Activated T-cell treated with anti-CD3 and anti-CD28 coated beads, Interleukin-2, amount 50 U/mL, for 72 hours (primary cell): ENCODE measurements around the gene NFIL3. TPM values are rescaled to one million over a fixed set of nuclear protein-coding genes. Genes with fewer than 3 reads are reported as not detected.
"Not testable (repeated sequence)": the region's sequence is repeated elsewhere in the genome, so short reads cannot be mapped to it uniquely, and the experiment has no call there.

ENCODE experiments used
- ATAC-seq, 2 donors: fragments of 150-1000 bp; cut with Tn5 transposase; replicated peaks in 1 of 2; 2 replicates each; pipeline ENCODE4 v1.10.0; 2021; ENCODE audit warnings: moderate library complexity in 2 of 2, mild to moderate bottlenecking in 1 of 2
- DNase-seq, 2 donors: peaks; one replicate each; pipeline ENCODE4 v3.0.0; 2021 to 2022; ENCODE audit warnings: mixed read lengths in 1 of 2
- H3K27ac Mint-ChIP-seq: one replicate; pipeline ENCODE4 v1.8.0; 2022; ENCODE audit warnings: mild to moderate bottlenecking, moderate library complexity, mixed read lengths
- H3K27me3 Mint-ChIP-seq: one replicate; pipeline ENCODE4 v1.8.0; 2022; ENCODE audit warnings: low read depth, mixed read lengths
- H3K36me3 Mint-ChIP-seq, 2 donors: one replicate each; pipeline ENCODE4 v1.8.0; 2022; ENCODE audit warnings: mixed read lengths in 2 of 2, mild to moderate bottlenecking in 1 of 2; ENCODE audit not compliant: insufficient read depth in 2 of 2
- H3K4me1 Mint-ChIP-seq: one replicate; pipeline ENCODE4 v1.8.0; 2022; ENCODE audit warnings: low read depth, mixed read lengths
- H3K4me3 Mint-ChIP-seq, 2 donors: one replicate each; pipeline ENCODE4 v1.8.0; 2022; ENCODE audit warnings: mild to moderate bottlenecking in 2 of 2, mixed read lengths in 2 of 2, moderate library complexity in 2 of 2
- H3K9me3 Mint-ChIP-seq, 2 donors: one replicate each; pipeline ENCODE4 v1.8.0; 2022; ENCODE audit warnings: mixed read lengths in 2 of 2
- total RNA-seq, 2 donors: library from RNA; stranded (reverse); gene quantifications; one replicate each; pipeline ENCODE4 v1.2.3, GENCODE V29; 2022

NFIL3 gene, protein sequence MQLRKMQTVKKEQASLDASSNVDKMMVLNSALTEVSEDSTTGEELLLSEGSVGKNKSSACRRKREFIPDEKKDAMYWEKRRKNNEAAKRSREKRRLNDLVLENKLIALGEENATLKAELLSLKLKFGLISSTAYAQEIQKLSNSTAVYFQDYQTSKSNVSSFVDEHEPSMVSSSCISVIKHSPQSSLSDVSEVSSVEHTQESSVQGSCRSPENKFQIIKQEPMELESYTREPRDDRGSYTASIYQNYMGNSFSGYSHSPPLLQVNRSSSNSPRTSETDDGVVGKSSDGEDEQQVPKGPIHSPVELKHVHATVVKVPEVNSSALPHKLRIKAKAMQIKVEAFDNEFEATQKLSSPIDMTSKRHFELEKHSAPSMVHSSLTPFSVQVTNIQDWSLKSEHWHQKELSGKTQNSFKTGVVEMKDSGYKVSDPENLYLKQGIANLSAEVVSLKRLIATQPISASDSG
- 100 to 1,000 TPM; 208 to 246 TPM for total RNA-seq

DNA sequence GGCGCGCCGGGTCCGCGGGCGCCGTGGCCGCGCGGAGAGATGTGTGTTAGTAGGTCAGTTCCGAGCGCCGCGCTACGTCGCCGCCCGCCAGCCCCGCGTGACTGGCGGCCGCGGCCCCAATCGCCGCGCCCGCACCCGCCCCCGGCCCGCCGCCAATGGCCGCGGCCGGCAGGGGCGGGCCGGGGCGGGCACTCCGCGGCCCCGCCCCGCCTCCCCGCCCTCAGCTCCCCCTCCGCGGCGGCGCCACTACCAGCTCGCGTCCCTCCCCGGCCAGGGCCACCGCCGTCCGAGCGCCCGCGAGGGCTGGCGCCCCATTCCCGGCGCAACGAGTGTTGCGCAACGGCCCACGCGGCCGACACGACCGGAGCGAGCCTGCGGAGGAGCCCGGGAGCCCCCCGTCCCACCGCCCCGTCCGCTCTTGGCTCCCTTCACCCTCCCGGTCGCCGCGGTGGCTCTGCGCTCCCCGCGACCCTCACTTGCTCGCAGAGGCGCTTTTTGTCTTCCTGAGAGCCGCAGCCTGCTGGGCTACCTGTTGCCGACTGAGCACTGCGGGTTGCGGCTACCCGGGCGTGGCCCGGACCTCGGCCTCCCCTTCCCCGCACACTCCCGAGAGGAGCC lies at the start of gene NFIL3:
Gene NFIL3 (minus strand): TSS at position 48 of the 618 bp plus-strand sequence. CDS start 13,098 bp downstream, outside the sequence.
- Mint-ChIP-seq H3K27me3 (no peaks in the 10 kb centered on the region), H3K4me1 (peaks cover 57% of the 10 kb centered on the region), H3K9me3 (no peaks in the 10 kb centered on the region), H3K36me3 (peaks cover 29 to 38% of the 10 kb centered on the region in 2 donors), H3K4me3 (peak within 1 kb of the TSS; percentile 98 to 99), H3K27ac (peak within 1 kb of the TSS; percentile 99)
- peak; percentile 64 to 69 for ATAC-seq
- DNase-seq, result peak; percentile 77 to 87

DNA sequence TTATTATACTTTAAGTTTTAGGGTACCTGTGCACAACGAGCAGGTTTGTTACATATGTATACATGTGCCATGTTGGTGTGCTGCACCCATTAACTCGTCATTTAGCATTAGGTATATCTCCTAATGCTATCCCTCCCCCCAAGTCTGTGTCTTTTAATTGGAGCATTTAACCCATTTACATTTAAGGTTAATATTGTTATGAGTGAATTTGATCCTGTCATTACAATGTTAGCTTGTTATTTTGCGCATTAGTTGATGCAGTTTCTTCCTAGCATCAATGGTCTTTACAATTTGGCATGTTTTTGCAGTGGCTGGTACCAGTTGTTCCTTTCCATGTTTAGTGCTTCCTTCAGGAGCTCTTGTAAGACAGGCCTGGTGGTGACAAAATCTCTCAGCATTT lies 47.9 kb upstream of the NFIL3 start:
- not testable (repeated sequence) for H3K4me1 Mint-ChIP-seq, DNase-seq, H3K27ac Mint-ChIP-seq, H3K4me3 Mint-ChIP-seq, H3K36me3 Mint-ChIP-seq, ATAC-seq
- Mint-ChIP-seq H3K9me3 (peaks cover 6 to 10% of the 10 kb centered on the region in 2 donors), H3K27me3 (peaks cover 47% of the 10 kb centered on the region)

DNA sequence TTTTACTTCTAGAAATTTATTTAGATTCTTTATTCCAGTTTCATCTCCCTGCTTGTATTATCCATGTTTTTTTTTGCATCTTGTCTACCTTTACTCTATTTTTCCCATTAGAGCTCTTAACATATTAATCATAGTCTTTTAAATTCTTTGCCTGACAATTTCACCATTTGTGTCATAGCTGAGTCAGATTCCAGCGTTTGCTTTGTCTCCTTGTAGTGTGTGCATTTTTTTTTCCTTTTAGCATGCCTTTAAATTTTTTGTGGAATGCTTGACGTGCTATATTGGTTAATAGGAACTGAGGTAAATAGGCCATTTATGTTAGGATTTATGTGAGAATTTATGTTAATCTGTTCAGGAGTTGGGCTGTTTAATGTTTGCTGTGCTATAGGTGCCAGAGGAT lies 41.8 kb upstream of the NFIL3 start:
- no peak overlapping the region for H3K4me3 Mint-ChIP-seq
- H3K9me3 Mint-ChIP-seq, result peaks cover 10% of the 10 kb centered on the region in 2 donors
- no peaks in the 10 kb centered on the region for H3K4me1 Mint-ChIP-seq

DNA sequence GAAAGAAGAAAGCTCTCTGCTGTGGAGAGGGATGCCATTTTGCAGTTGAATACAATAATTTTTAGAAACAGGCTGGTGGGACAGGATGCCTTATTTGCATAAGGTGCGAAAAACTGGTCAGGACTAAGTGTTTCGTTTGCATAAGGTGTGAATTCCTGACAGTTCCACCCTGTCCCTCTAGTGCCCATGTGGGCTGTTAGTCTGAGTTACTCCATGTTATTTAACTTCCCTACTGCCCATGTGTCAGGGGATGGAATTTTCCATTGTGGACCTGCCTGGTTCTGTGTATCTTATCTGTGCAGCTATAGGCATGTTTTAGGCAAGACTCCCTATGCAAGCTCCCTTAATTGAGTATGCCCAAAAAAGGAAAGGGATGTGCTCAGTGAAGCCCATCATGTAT lies 35.3 kb upstream of the NFIL3 start:
- H3K27me3 Mint-ChIP-seq, result peaks cover 47% of the 10 kb centered on the region
- no peaks in the 10 kb centered on the region for H3K36me3 Mint-ChIP-seq
- no peak for ATAC-seq

More for the DNA sequence above, 41.8 kb upstream of the NFIL3 start:
- H3K27me3 Mint-ChIP-seq, result peaks cover 34% of the 10 kb centered on the region
- ATAC-seq (no peak), DNase-seq (no peak)
- H3K27ac Mint-ChIP-seq, result no peak overlapping the region
- peaks cover 0 to 9% of the 10 kb centered on the region in 2 donors for H3K36me3 Mint-ChIP-seq

DNA sequence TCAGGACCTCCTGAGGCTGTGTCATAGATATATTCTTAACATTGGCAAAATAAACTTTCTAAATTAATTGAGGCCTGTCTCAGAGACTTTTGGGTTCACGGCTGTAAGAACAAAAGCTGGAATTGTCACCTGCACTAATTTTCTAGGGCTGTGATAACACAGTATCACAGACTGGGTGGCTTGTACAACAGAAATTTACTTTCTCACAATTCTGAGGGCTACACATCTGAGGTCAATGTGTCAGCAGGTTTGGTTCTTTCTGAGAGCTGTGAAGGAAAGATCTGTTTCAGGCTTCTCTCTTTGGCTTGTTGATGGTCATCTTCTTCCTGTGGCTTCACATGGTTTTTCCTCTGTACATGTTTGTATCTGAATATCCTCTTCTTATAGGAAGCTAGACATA lies 29.2 kb upstream of the NFIL3 start:
- Mint-ChIP-seq H3K27me3 (peaks cover 52% of the 10 kb centered on the region), H3K36me3 (peaks cover 0 to 1% of the 10 kb centered on the region in 2 donors), H3K27ac (no peak overlapping the region), H3K4me1 (no peaks in the 10 kb centered on the region), H3K9me3 (peaks cover 0 to 3% of the 10 kb centered on the region in 2 donors), H3K4me3 (no peak overlapping the region)
- ATAC-seq, result no peak
- DNase-seq, result no peak

More for the DNA sequence above, 35.3 kb upstream of the NFIL3 start:
- no peaks in the 10 kb centered on the region for H3K9me3 Mint-ChIP-seq
- H3K4me3 Mint-ChIP-seq, result no peak overlapping the region
- no peak for DNase-seq
- no peak overlapping the region for H3K27ac Mint-ChIP-seq
- no peaks in the 10 kb centered on the region for H3K4me1 Mint-ChIP-seq

DNA sequence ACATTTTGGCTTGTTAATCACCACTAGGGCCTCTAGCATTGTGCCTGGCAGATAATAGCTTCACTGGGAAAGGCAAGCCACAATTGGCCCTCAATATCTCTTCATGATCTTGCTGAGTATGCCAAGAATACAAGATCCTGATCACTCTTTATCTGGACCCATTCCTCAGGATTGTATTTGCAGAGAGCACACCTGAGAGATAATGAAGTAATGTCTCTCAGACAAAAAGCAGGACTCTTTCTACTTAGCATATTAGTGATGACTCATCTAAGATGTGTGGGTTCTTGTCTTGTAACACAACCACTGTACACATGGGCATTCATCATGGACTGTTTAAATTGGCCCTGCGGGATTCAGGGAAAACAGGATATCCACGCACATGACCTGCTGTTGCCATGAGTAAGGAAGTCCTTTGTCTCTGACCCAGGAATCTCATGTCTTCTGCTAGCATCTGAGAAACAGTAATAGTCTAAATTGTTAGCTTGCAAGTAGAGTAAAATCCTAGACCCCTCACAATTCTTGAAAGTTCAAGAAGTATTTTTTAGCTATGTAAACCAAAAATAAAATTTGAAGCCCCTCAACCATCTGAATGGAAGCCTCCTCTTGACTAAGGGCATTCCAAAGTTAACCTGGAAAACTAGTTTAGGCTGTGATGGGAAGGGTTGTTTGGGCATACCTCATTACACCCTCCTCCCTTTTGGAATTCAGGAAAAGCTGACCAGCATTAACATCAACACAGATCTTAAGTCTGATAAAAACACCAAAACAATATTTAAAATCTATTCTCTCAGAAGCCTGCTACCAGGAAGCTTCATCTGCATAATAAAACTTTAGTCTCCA lies 28.0 kb upstream of the NFIL3 start:
- Mint-ChIP-seq H3K36me3 (peaks cover 0 to 1% of the 10 kb centered on the region in 2 donors), H3K9me3 (peaks cover 0 to 3% of the 10 kb centered on the region in 2 donors), H3K27me3 (peaks cover 41% of the 10 kb centered on the region), H3K27ac (no peak overlapping the region), H3K4me3 (no peak overlapping the region), H3K4me1 (no peaks in the 10 kb centered on the region)
- no peak for ATAC-seq
- no peak for DNase-seq

DNA sequence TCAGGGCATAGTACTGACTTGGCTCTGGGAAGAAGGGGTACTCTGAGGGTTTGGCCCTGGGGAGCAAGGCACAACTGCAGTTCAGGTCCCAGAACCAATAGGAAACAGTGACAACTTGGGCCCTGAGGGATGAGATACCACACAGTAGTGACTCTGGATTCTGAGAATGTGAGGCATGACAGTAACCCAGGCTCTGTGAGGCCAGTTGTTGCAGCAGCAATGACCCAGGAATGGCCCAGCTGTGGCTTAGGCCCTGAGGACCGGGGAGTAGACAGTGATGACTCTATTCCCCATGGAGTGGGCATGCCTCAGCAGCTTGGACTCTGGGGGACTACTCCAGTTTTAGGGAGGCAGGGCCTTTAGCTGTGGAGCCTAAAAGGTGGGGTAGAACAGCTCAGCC lies 21.5 kb upstream of the NFIL3 start:
- Mint-ChIP-seq H3K27me3 (peaks cover 44% of the 10 kb centered on the region), H3K27ac (no peak overlapping the region), H3K4me3 (no peak overlapping the region), H3K4me1 (no peaks in the 10 kb centered on the region), H3K36me3 (peaks cover 4 to 8% of the 10 kb centered on the region in 2 donors), H3K9me3 (peaks cover 2 to 9% of the 10 kb centered on the region in 2 donors)
- DNase-seq (no peak), ATAC-seq (no peak)

DNA sequence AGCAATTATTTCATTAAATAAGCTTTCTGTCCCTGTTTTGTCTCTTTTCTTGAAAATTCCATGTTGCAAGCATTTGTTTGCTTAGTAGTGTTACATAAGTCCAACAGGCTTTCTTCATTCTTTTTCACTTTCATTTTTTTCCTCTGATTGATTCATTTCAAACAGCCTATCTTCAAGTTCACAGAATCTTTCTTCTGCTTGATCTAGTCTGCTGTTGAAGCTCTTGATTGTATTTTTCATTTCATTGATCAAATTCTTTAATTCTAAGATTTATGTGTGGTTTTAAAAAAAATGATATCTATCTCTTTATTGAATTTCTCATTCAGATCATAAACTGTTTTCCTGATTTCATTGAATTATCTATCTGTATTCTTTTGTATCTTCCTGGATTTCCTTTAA lies 20.4 kb upstream of the NFIL3 start:
- peaks cover 52% of the 10 kb centered on the region for H3K27me3 Mint-ChIP-seq
- no peak overlapping the region for H3K27ac Mint-ChIP-seq
- DNase-seq, result no peak
- no peaks in the 10 kb centered on the region for H3K4me1 Mint-ChIP-seq
- H3K9me3 Mint-ChIP-seq, result peaks cover 2 to 9% of the 10 kb centered on the region in 2 donors
- ATAC-seq, result no peak
- H3K4me3 Mint-ChIP-seq, result no peak overlapping the region
- H3K36me3 Mint-ChIP-seq, result peaks cover 4 to 8% of the 10 kb centered on the region in 2 donors

DNA sequence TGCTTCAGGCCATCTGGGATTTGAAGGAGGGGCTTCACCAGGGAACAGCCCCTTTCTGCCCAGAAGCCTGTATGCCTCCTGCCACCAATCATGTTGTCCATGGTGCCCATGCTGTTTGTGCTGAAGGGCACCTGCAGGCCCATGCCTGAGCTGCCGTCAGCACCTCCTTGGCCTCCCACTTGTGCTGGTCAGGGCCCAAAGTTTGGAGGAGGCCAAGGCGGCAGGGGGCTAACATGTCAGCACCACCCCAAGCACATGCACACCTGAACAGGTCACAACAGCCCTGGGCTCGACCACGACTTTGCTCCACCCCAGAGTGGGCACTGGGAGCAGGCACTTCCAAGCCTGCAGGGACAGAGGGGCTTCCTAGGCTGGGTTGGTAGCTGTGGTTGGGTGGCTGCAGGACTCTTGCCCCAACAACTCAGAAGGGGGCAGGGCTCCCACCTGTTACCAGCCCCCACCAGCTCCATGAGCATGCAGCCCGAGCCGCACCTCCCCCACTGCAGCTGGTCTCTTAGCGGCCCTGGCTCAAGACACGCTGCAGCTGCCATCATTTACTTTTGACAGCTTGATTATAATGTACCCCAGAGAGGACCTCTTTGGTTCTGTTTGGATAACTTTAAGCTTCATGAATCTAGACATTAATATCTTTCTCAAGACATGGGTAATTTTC lies 19.8 kb upstream of the NFIL3 start:
- Mint-ChIP-seq H3K36me3 (peaks cover 4 to 8% of the 10 kb centered on the region in 2 donors), H3K4me1 (no peaks in the 10 kb centered on the region), H3K9me3 (peaks cover 2 to 9% of the 10 kb centered on the region in 2 donors), H3K4me3 (no peak overlapping the region), H3K27me3 (peaks cover 58% of the 10 kb centered on the region), H3K27ac (no peak overlapping the region)
- no peak for ATAC-seq
- DNase-seq, result no peak

DNA sequence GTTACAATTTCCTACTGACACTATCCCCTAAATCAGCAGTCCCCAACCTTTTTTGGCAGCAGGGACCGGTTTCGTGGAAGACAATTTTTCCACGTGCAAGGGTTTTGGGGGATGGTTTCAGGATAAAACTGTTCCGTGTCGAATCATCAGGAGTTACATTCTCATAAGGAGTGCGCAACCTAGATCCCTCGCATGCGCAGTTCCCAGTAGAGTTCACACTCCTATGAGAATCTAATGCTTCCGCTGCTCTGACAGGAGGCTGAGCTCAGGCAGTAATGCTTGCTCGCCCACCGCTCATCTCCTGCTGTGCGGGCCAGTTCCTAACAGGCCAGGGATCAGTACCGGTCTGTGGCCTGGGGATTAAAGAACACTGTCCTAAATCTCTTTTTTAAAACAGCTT lies 13.2 kb upstream of the NFIL3 start:
- no peaks in the 10 kb centered on the region for H3K9me3 Mint-ChIP-seq
- peaks cover 53% of the 10 kb centered on the region for H3K27me3 Mint-ChIP-seq
- H3K4me3 Mint-ChIP-seq, result no peak overlapping the region

DNA sequence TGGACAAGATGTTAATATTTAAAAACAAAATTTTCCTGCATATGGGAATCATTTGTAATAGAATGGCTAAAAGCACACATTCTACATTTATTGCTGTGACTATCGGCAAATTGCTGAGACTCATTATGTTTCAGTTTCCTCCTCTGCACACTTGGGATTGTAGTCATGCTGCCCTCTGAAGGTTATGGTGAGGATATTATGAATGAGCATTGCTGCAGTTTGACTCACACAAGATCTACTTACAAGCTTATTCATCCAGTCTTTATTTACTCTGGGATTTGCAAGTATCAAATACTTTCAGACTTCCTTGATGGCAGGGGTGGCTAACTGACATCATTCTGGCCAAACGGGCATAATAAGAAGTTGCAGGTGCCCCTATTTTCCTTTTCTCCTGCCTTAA lies 9.5 kb upstream of the NFIL3 start:
- Mint-ChIP-seq H3K27ac (no peak overlapping the region), H3K36me3 (no peaks in the 10 kb centered on the region), H3K4me1 (peaks cover 18% of the 10 kb centered on the region), H3K27me3 (peaks cover 20% of the 10 kb centered on the region), H3K4me3 (no peak overlapping the region), H3K9me3 (no peaks in the 10 kb centered on the region)
- DNase-seq (peak; percentile 30 to 52), ATAC-seq (peak; percentile 96 to 97)

More for the DNA sequence above, 13.2 kb upstream of the NFIL3 start:
- Mint-ChIP-seq H3K27ac (no peak overlapping the region), H3K4me1 (peaks cover 11% of the 10 kb centered on the region), H3K36me3 (no peaks in the 10 kb centered on the region)
- DNase-seq (no peak), ATAC-seq (no peak)

DNA sequence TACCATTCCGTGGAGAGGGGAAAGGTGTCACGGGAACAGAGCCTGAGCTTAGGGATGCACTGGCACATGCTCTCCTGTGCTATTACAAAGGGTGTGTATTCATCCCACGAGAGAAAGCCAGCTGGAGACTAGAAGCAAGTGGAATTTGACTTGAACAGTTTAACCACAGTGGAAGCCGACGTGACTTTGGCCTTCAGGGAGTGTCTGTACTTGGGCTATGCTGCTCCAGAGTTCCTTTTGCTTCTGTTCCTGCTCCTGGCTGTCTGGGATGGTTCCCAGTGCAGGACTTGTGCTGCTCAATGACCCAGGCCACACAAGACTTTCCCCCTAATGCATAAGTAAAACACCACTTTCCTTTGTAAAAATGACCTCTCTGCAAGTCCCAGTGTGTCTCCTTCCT lies 7.9 kb upstream of the NFIL3 start:
- no peaks in the 10 kb centered on the region for H3K36me3 Mint-ChIP-seq
- DNase-seq (no peak), ATAC-seq (no peak)
- H3K27ac Mint-ChIP-seq, result no peak overlapping the region
- H3K9me3 Mint-ChIP-seq, result no peaks in the 10 kb centered on the region
- no peak overlapping the region for H3K4me3 Mint-ChIP-seq
- peaks cover 31% of the 10 kb centered on the region for H3K4me1 Mint-ChIP-seq
- H3K27me3 Mint-ChIP-seq, result peaks cover 10% of the 10 kb centered on the region
